PFSK-1 (cell line): Measurements from ENCODE around the gene DAB2IP.

Experiments
- FOXP2 ChIP-seq: optimal IDR thresholded peaks from 2 replicates; pipeline ENCODE3; 2011; ENCODE audit warnings: borderline replicate concordance, control low read depth, inconsistent platforms; ENCODE audit not compliant: insufficient read depth; ENCODE audit errors: extremely low read length, extremely low read depth
- POLR2AphosphoS5 ChIP-seq: IDR thresholded peaks from 2 replicates; pipeline ENCODE4 v1.6.1; 2012; ENCODE audit warnings: low read depth, mild to moderate bottlenecking, control low read depth, low read length, moderate library complexity
- SIN3A ChIP-seq: IDR thresholded peaks from 2 replicates; pipeline ENCODE4 v1.6.1; 2012; ENCODE audit warnings: mild to moderate bottlenecking, low read length, moderate library complexity, borderline replicate concordance; ENCODE audit not compliant: insufficient read depth
- TAF1 ChIP-seq: IDR thresholded peaks from 2 replicates; pipeline ENCODE4 v1.6.1; 2012; ENCODE audit warnings: low read length, control low read depth, borderline replicate concordance; ENCODE audit not compliant: insufficient read depth
- TF ChIP-seq, protein P1 (sequence below), 2 experiments: IDR thresholded peaks; 2 replicates each; pipeline versions ENCODE4 v1.6.1 to v1.8.0; 2011 to 2012; ENCODE audit warnings: low read depth in 2 of 2, low read length in 2 of 2, control low read depth in 1 of 2, inconsistent platforms in 1 of 2, mild to moderate bottlenecking in 1 of 2, moderate library complexity in 1 of 2; ENCODE audit not compliant: insufficient read depth in 1 of 2

DAB2IP gene

GRCh38 chr9:121818016-121818661 is 166.7 kb downstream of the DAB2IP start:
- TF ChIP-seq SIN3A (no peak), FOXP2 (no peak)

DNA sequence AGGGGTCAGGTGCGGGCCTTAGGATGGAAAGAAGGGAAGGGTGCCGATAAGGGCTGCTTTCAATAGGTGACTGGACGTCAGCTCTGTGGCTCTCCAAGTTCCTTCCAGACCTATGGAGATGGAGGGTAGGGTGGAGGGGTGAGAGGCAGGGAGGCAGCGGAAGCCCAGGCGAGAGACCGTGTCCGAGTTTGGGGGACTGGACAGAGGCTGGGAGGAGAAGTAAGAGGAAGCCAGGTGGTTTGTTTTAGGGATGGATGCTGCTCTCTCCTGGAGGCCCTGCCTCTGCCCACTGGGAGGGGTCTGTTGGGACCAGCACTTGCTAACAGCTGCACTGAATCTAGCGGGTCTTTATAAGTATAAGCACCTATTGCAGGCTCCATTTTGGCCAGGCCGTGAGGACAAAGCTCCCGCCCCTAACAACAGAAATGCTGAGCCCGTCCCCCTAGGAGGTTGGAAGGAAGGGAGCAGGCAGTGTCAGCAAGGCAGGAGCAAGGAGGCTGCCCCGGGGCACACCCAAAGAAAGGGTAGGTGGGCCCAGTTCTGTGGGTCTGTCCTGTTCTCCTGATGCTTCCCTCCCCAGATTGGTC is 167.5 kb downstream of the DAB2IP start:
- no peak for TF ChIP-seq TAF1
- TF ChIP-seq FOXP2, result no peak
- no peak for TF ChIP-seq SIN3A
- TF ChIP-seq, protein P1, sequence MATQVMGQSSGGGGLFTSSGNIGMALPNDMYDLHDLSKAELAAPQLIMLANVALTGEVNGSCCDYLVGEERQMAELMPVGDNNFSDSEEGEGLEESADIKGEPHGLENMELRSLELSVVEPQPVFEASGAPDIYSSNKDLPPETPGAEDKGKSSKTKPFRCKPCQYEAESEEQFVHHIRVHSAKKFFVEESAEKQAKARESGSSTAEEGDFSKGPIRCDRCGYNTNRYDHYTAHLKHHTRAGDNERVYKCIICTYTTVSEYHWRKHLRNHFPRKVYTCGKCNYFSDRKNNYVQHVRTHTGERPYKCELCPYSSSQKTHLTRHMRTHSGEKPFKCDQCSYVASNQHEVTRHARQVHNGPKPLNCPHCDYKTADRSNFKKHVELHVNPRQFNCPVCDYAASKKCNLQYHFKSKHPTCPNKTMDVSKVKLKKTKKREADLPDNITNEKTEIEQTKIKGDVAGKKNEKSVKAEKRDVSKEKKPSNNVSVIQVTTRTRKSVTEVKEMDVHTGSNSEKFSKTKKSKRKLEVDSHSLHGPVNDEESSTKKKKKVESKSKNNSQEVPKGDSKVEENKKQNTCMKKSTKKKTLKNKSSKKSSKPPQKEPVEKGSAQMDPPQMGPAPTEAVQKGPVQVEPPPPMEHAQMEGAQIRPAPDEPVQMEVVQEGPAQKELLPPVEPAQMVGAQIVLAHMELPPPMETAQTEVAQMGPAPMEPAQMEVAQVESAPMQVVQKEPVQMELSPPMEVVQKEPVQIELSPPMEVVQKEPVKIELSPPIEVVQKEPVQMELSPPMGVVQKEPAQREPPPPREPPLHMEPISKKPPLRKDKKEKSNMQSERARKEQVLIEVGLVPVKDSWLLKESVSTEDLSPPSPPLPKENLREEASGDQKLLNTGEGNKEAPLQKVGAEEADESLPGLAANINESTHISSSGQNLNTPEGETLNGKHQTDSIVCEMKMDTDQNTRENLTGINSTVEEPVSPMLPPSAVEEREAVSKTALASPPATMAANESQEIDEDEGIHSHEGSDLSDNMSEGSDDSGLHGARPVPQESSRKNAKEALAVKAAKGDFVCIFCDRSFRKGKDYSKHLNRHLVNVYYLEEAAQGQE (IDR thresholded peaks at IDR 0.05; ENCODE audit: insufficient read depth in 1 of 2, low read depth in 2 of 2, low read length in 2 of 2), result no peak
- TF ChIP-seq POLR2AphosphoS5, result no peak

DNA sequence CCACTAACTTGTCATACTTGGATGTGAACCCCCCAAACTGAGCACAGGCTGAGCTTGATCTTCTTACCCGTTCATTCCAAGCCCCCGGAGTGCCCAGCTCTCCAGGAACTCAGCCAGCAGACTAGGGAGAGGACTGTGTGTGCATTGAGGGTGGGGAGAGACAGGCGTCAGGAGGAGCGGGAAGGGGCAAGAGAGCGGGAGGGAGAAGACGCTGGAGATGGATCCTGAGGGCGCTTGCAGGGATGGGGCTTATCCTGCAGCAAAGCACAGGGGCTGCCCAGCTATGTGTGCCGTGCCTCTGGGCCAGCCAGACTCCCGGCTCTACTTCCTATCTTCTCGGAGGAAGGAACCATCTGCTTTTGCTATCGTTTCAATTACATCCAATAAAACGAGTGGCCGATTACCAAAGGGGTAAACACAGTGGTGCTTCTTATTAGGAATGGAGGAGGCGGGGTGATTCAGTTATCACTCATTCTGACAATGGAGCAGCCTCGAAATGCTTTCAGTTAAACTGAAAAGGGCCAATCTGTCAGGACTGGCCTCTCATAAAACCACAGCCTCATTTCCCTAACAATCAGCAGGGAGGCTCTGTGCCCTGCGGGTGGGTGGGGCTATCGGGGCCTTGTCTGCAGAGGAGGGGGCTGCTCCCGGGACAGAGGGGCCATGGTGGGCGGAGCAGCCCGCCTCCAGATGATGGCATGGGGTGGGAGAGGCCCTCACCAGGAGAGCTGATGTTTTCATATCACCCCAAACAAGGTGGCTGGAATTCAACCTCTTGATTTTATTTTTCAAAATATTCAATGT is 168.2 kb downstream of the DAB2IP start:
- TF ChIP-seq TAF1, result no peak
- no peak for TF ChIP-seq FOXP2
- no peak for TF ChIP-seq POLR2AphosphoS5
- TF ChIP-seq, protein P1 (IDR thresholded peaks at IDR 0.05; ENCODE audit: insufficient read depth in 1 of 2, low read depth in 2 of 2, low read length in 2 of 2), result no peak
- no peak for TF ChIP-seq SIN3A

- TF ChIP-seq TAF1, result no peak
- TF ChIP-seq SIN3A, result no peak
- no peak for TF ChIP-seq POLR2AphosphoS5
- no peak for TF ChIP-seq FOXP2
- TF ChIP-seq, protein P1 (IDR thresholded peaks at IDR 0.05; ENCODE audit: insufficient read depth in 1 of 2, low read depth in 2 of 2, low read length in 2 of 2), result no peak
These were observed 169.0 kb downstream of the DAB2IP start for GRCh38 chr9:121820286-121821005.

DNA sequence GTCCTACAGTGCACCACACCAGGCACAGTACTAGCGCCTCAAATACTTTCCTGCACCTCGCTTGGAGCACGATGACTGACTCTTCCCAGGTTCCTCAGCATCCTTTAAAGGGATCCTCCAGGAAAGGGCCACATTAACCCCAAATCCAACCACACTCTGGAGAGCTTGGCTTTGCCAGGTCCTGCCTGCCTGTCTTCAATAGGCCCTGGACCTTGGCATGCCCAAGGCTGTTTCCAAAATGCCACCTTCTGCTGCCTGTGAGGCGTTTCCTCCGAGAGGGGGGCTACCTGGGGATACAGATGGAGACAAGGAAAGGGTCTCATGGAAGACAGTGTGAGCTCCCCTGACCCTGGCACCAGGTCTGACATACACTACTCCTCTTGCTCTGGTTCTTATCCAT is 169.9 kb downstream of the DAB2IP start:
- TF ChIP-seq FOXP2 (no peak), SIN3A (no peak), TAF1 (no peak), POLR2AphosphoS5 (no peak)
- TF ChIP-seq, protein P1 (IDR thresholded peaks at IDR 0.05; ENCODE audit: insufficient read depth in 1 of 2, low read depth in 2 of 2, low read length in 2 of 2), result no peak
